Stomach (tissue), 9 donors: ENCODE data around the gene HJURP. TPM values are rescaled to one million over a fixed set of nuclear protein-coding genes. Genes with fewer than 3 reads are reported as not detected.

Experiments used
- DNase-seq, 2 donors: peaks; one replicate each; pipeline versions ENCODE4 v3.0.0 to v3.0.0-alpha.2; 2013 to 2019
- H3K27ac ChIP-seq, 5 donors: fragments of 200-600 bp in 4 of 5; sonication (generic) in 4 of 5; one replicate each; pipeline ENCODE4 v1.5.1; 2013 to 2019; ENCODE audit warnings: mild to moderate bottlenecking in 1 of 5, moderate library complexity in 1 of 5
- H3K27me3 ChIP-seq, 3 donors: fragments of 200-600 bp; sonication (generic); one replicate each; pipeline ENCODE4 v1.5.1; 2017 to 2019; ENCODE audit warnings: mixed run types in 1 of 3
- H3K36me3 ChIP-seq, 4 donors: fragments of 200-600 bp; sonication (generic); 1 replicate in 3 of 4; 2 replicates in 1 of 4; pipeline ENCODE4 v1.5.1; 2016 to 2019
- H3K4me1 ChIP-seq, 4 donors: fragments of 200-600 bp; sonication (generic); one replicate each; pipeline ENCODE4 v1.5.1; 2016 to 2019
- H3K4me3 ChIP-seq, 4 donors: fragments of 200-600 bp; sonication (generic) in 3 of 4; one replicate each; pipeline ENCODE4 v1.5.1; 2016 to 2019; ENCODE audit warnings: mild to moderate bottlenecking in 1 of 4
- H3K9me3 ChIP-seq, 4 donors: fragments of 200-600 bp; sonication (generic); one replicate each; pipeline ENCODE4 v1.5.1; 2016 to 2019
- EP300 ChIP-seq: sonication (generic); formaldehyde crosslinking; IDR thresholded peaks from one replicate; pipeline ENCODE4 v1.6.1; 2017; ENCODE audit warnings: antibody characterized with exemption
- POLR2A ChIP-seq, 4 donors: fragments of 450-650 bp; IDR thresholded peaks; one replicate each; pipeline ENCODE4 v1.6.1; 2016; ENCODE audit warnings: antibody characterized with exemption in 4 of 4, control low read depth in 2 of 4, mild to moderate bottlenecking in 1 of 4, moderate library complexity in 1 of 4
- POLR2AphosphoS5 ChIP-seq, 3 donors: sonication (generic); formaldehyde crosslinking; IDR thresholded peaks; one replicate each; pipeline ENCODE4 v1.6.1; 2016; ENCODE audit warnings: antibody characterized with exemption in 3 of 3
- WGBS, 5 donors: extraction: QIAGEN DNeasy Blood & Tissue Kit in 3 of 5; methylation state at CpG; one replicate each; pipeline versions ENCODE4 v1.1.5 to v1.1.7; 2013 to 2018; 5-methylcytosine and 5-hydroxymethylcytosine counted together
- intact Hi-C: fragments of 100-400 bp; cut with DNase I; formaldehyde crosslinking; loops from one replicate; pipeline ENCODE4 v1.15.1; 2023; ENCODE audit warnings: low total_unique reads
- polyA plus RNA-seq, 3 donors: library from polyadenylated mRNA; stranded (reverse); fragments of 200-250 nt; gene quantifications; one replicate each; pipeline ENCODE4 v1.2.3, GENCODE V29; 2013
- total RNA-seq, 5 donors: library from RNA; depleted of rRNA; stranded (reverse); fragments of >200 nt; gene quantifications; one replicate each; pipeline versions ENCODE4 v1.1.0 to v1.2.3, GENCODE V29; 2014 to 2016
- TF ChIP-seq, protein P1 (sequence below), 7 experiments: fragments of 450-650 bp in 4 of 7; fragments of 200-600 bp in 3 of 7; sonication (generic) in 3 of 7; IDR thresholded peaks; one replicate each; pipeline ENCODE4 v1.5.1; 2016 to 2019; ENCODE audit warnings: antibody characterized with exemption in 7 of 7, control low read depth in 2 of 7, mild to moderate bottlenecking in 1 of 7
- donor health status: healthy with polysubstance abuse.
- donor health status: Bipolar disorder and iron deficiency.
- donor health status: healthy.

The HJURP gene
- total and polyA plus RNA-seq, 8 donors = 1.2 to 28.3 (median 3.0) TPM

DNA sequence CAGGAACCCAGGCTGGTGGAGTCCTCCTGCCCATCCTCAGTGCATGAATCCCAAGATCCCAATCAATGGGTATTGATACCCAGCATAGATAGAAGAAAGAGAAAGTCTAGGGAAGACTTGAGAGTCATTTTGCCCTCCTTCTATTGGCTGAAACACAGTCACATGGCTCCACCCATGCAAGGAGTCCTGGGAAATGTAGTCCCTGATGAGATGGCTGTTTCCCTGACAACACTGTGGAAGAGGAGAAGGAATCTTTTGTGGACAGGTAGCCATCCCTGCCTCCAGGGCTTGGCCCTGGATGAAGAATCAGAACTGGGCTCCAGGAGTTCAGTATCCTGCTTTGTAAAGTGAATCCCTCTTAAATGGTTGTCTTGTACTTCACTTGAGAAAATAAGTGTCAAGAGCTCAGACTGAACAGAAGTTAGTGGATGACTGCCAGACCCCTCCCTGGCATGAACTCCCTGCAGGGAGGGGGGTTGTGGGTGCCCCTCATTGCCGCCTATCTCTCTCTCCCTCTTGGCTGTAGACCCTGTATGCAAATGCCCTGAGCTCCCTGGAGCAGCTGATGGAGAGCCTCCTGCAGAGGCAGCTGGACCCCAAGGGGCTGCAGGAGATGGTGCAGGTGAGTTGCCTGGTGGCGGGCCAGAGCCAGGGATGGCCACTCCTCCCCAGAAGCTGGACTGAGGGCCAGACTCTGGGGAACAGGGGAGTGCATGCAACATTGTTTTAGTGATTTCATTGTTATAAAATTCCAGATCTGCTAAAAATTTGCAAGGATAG lies 40.1 kb downstream of the HJURP start:
- Histone ChIP-seq H3K9me3 (no peaks in the 10 kb centered on the region), H3K4me1 (no peaks in the 10 kb centered on the region), H3K36me3 (no peaks in the 10 kb centered on the region), H3K27me3 (peaks cover 0 to 4% (median 2%) of the 10 kb centered on the region in 3 donors), H3K27ac (no peak overlapping the region), H3K4me3 (no peak overlapping the region)
- WGBS, 5 donors = 64 to 85% (median 75%) methylated on average over 2 of the region's 2 CpGs
- intact Hi-C loops = no loop called here
- TF ChIP-seq EP300 (no peak), POLR2AphosphoS5 (IDR thresholded peaks at IDR 0.05) (no peak), POLR2A (IDR thresholded peaks at IDR 0.05) (no peak)
- TF ChIP-seq, protein P1, sequence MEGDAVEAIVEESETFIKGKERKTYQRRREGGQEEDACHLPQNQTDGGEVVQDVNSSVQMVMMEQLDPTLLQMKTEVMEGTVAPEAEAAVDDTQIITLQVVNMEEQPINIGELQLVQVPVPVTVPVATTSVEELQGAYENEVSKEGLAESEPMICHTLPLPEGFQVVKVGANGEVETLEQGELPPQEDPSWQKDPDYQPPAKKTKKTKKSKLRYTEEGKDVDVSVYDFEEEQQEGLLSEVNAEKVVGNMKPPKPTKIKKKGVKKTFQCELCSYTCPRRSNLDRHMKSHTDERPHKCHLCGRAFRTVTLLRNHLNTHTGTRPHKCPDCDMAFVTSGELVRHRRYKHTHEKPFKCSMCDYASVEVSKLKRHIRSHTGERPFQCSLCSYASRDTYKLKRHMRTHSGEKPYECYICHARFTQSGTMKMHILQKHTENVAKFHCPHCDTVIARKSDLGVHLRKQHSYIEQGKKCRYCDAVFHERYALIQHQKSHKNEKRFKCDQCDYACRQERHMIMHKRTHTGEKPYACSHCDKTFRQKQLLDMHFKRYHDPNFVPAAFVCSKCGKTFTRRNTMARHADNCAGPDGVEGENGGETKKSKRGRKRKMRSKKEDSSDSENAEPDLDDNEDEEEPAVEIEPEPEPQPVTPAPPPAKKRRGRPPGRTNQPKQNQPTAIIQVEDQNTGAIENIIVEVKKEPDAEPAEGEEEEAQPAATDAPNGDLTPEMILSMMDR (IDR thresholded peaks at IDR 0.05) = no peak
- no peak for DNase-seq

DNA sequence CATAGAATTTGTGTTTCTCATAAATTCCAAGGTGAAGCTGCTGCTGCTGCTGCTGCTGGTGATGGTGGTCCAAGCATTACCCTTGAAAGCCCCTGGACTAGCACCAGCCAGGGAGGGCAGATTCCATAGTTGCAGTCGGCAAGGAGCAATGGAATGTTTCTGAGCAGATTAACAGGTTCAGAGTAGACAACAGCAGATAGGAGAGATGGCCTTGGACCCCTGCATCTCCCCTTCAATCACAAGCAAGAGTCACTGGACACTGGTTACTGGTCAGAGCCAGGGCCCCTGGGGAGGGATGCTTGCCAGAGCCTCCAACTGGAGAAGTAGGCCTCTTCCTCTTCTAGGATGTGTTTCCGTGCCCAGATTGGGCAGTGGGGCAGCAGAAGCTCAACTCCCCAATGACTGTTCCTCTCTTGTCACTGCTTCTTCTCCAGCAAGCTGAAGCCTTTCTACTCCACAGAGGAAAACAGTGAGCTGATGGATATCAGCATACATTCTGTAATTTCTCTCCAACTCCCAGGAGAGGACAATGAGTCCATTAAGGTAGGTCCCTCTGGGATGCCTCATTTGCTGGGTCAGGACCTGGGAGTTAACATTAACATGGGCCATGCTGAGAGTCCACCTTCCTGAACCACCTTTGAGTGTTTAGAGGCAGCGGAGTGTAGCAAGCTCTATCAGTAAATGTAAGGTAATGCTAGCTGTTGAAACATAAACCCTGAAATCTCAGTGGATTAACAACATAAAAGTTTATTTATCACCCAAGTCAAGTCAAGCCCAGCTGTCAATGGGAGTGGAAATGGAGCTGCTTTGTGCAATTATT lies 40.9 kb downstream of the HJURP start:
- WGBS, 5 donors = 75 to 82% (median 79%) methylated on average over 3 of the region's 3 CpGs
- Histone ChIP-seq H3K27me3 (peaks cover 0 to 10% (median 9%) of the 10 kb centered on the region in 3 donors), H3K4me1 (no peaks in the 10 kb centered on the region), H3K9me3 (no peaks in the 10 kb centered on the region), H3K36me3 (no peaks in the 10 kb centered on the region), H3K4me3 (no peak overlapping the region), H3K27ac (no peak overlapping the region)
- intact Hi-C loops = no loop called here
- TF ChIP-seq EP300 (no peak), POLR2A (IDR thresholded peaks at IDR 0.05) (no peak), POLR2AphosphoS5 (IDR thresholded peaks at IDR 0.05) (no peak)
- TF ChIP-seq, protein P1 (IDR thresholded peaks at IDR 0.05) = no peak
- peak in 1 of 2 donors; percentile 17 for DNase-seq

DNA sequence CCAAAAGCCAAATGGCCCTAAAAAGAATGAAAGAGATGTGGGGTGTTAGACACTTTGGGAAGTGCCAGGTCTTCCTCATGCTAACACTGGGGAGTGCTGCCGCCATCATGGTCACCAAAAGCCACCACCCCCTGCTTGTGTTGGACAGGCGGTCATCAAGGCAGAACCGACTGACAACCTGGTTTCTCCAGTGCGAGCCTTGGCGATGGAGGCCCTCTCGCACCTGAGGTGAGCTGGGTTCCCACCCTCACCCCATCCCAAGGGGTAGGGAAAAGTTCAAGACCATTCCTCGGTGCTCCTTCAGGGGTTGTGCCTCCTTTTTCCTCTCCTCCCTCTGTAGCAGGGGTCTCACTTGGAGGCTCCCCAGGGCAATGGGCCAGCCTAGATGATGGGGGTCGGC lies 42.6 kb downstream of the HJURP start:
- H3K9me3 ChIP-seq = no peaks in the 10 kb centered on the region
- no peak overlapping the region for H3K4me3 ChIP-seq
- intact Hi-C loops = no loop called here
- peaks cover 0 to 15% (median 9%) of the 10 kb centered on the region in 3 donors for H3K27me3 ChIP-seq
- peak in 1 of 2 donors; percentile 10 for DNase-seq
- TF ChIP-seq POLR2A (IDR thresholded peaks at IDR 0.05) = no peak
- no peak for TF ChIP-seq EP300
- TF ChIP-seq, protein P1 (IDR thresholded peaks at IDR 0.05) = no peak
- TF ChIP-seq POLR2AphosphoS5 (IDR thresholded peaks at IDR 0.05) = no peak
- no peaks in the 10 kb centered on the region for H3K4me1 ChIP-seq
- no peaks in the 10 kb centered on the region for H3K36me3 ChIP-seq
- no peak overlapping the region for H3K27ac ChIP-seq
- WGBS, 5 donors = 84 to 91% (median 88%) methylated on average over 7 to 8 of the region's 8 CpGs

DNA sequence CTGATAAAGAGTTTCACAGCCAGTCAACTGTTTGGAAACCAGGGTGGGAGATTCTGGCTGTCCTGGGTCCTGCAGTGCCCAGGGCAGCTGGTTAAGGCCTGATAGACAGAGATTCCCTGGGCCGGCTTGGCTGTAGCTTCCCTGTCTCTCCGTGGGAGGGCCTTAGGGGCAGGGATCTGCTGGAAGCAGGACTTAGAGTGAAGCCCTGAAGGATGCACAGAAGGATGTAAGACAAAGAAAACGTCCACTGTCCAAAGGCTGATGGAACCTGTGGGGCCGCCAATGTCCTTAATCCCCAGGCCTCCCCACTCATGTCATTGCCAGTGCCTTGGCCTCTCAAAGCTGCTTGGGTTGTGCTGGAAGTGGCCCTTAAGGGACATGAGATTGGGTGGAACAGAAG lies 43.2 kb downstream of the HJURP start:
- Histone ChIP-seq H3K9me3 (no peaks in the 10 kb centered on the region), H3K4me1 (no peaks in the 10 kb centered on the region), H3K4me3 (no peak overlapping the region), H3K27me3 (peaks cover 0 to 15% (median 9%) of the 10 kb centered on the region in 3 donors), H3K36me3 (no peaks in the 10 kb centered on the region), H3K27ac (no peak overlapping the region)
- intact Hi-C loops = no loop called here
- peak in 1 of 2 donors; percentile 9 for DNase-seq
- TF ChIP-seq, protein P1 (IDR thresholded peaks at IDR 0.05) = no peak
- no peak for TF ChIP-seq POLR2AphosphoS5 (IDR thresholded peaks at IDR 0.05)
- TF ChIP-seq POLR2A (IDR thresholded peaks at IDR 0.05) = no peak
- TF ChIP-seq EP300 = no peak
- WGBS, 5 donors = 73 to 83% (median 74%) methylated on average over 4 of the region's 4 CpGs
